ENCODE measurements around the gene FBXW2. TPM values are rescaled to one million over a fixed set of nuclear protein-coding genes. Genes with fewer than 3 reads are reported as not detected.

The FBXW2 gene
- total RNA-seq, 2 experiments from 2014 or later: 70.2 to 72.5 TPM

GRCh38 chr9:120776788-120777187 lies 16.4 kb downstream of the FBXW2 start:
- Mint-ChIP-seq H3K27me3 (no peaks in the 10 kb centered on the region), H3K27ac (no peak overlapping the region), H3K9me3 (no peaks in the 10 kb centered on the region), H3K4me1 (ENCODE audit: low read depth) (peaks cover 12% of the 10 kb centered on the region), H3K36me3 (peaks cover 38% of the 10 kb centered on the region), H3K4me3 (no peak overlapping the region)
- POLR2A ChIA-PET: no interaction called here
- CTCF ChIA-PET: no interaction called here
- intact Hi-C loops (cut with micrococcal nuclease): no loop called here
- no peak for DNase-seq

GRCh38 chr9:120775859-120776258 lies 17.4 kb downstream of the FBXW2 start:
- intact Hi-C loops (cut with micrococcal nuclease): no loop called here
- POLR2A ChIA-PET: no interaction called here

GRCh38 chr9:120774719-120775118 lies 18.5 kb downstream of the FBXW2 start:
- DNase-seq: no peak
- intact Hi-C loops (cut with micrococcal nuclease): no loop called here
- H3K27ac Mint-ChIP-seq: no peak overlapping the region
- no peaks in the 10 kb centered on the region for H3K27me3 Mint-ChIP-seq
- ChIA-PET CTCF (no interaction called here), POLR2A (no interaction called here)
- peaks cover 14% of the 10 kb centered on the region for H3K4me1 Mint-ChIP-seq (ENCODE audit: low read depth)
- H3K36me3 Mint-ChIP-seq: peaks cover 50% of the 10 kb centered on the region
- no peaks in the 10 kb centered on the region for H3K9me3 Mint-ChIP-seq
- H3K4me3 Mint-ChIP-seq: no peak overlapping the region

More at GRCh38 chr9:120775859-120776258, 17.4 kb downstream of the FBXW2 start:
- Mint-ChIP-seq H3K4me1 (ENCODE audit: low read depth) (peaks cover 8% of the 10 kb centered on the region), H3K27ac (no peak overlapping the region), H3K27me3 (no peaks in the 10 kb centered on the region), H3K36me3 (peaks cover 40% of the 10 kb centered on the region), H3K4me3 (no peak overlapping the region), H3K9me3 (no peaks in the 10 kb centered on the region)
- CTCF ChIA-PET: no interaction called here
- DNase-seq: no peak

GRCh38 chr9:120773256-120773655 lies 20.0 kb downstream of the FBXW2 start:
- POLR2A ChIA-PET: no interaction called here
- Mint-ChIP-seq H3K27me3 (no peaks in the 10 kb centered on the region), H3K4me1 (ENCODE audit: low read depth) (peaks cover 10% of the 10 kb centered on the region), H3K4me3 (no peak overlapping the region), H3K9me3 (no peaks in the 10 kb centered on the region), H3K36me3 (peaks cover 48% of the 10 kb centered on the region), H3K27ac (no peak overlapping the region)
- intact Hi-C loops (cut with micrococcal nuclease): no loop called here
- CTCF ChIA-PET: no interaction called here
- no peak for DNase-seq

- Mint-ChIP-seq H3K27me3 (no peaks in the 10 kb centered on the region), H3K36me3 (peaks cover 51% of the 10 kb centered on the region), H3K9me3 (no peaks in the 10 kb centered on the region), H3K4me1 (ENCODE audit: low read depth) (peaks cover 20% of the 10 kb centered on the region), H3K4me3 (no peak overlapping the region), H3K27ac (no peak overlapping the region)
- intact Hi-C loops (cut with micrococcal nuclease): no loop called here
- POLR2A ChIA-PET: no interaction called here
- no peak for DNase-seq
- CTCF ChIA-PET: interaction anchor here (1.0 kb wide), 1 partner anchor 15 kb away, joined by 4 read pairs; no protein-coding TSS in a partner anchor
These were observed 22.3 kb downstream of the FBXW2 start for GRCh38 chr9:120770931-120771330.

- intact Hi-C loops (cut with micrococcal nuclease): no loop called here
These were observed 24.3 kb downstream of the FBXW2 start for GRCh38 chr9:120768886-120769285.

GRCh38 chr9:120768247-120768646 lies 25.0 kb downstream of the FBXW2 start:
- Mint-ChIP-seq H3K27me3 (no peaks in the 10 kb centered on the region), H3K9me3 (no peaks in the 10 kb centered on the region), H3K36me3 (peaks cover 42% of the 10 kb centered on the region), H3K4me3 (no peak overlapping the region), H3K4me1 (ENCODE audit: low read depth) (peaks cover 20% of the 10 kb centered on the region), H3K27ac (peak overlapping the region; percentile 2)
- CTCF ChIA-PET: interaction anchor here (3.9 kb wide), 1 partner anchor 13 kb away, joined by 17 read pairs; no protein-coding TSS in a partner anchor
- intact Hi-C loops (cut with micrococcal nuclease): no loop called here
- POLR2A ChIA-PET: interaction anchor here (1.1 kb wide), 1 partner anchor 25 kb away, joined by 4 read pairs; the partner anchor contains the start of gene FBXW2
- no peak for DNase-seq

More at GRCh38 chr9:120768886-120769285, 24.3 kb downstream of the FBXW2 start:
- DNase-seq: no peak
- ChIA-PET CTCF (interaction anchor here (3.9 kb wide), 1 partner anchor 13 kb away, joined by 17 read pairs; no protein-coding TSS in a partner anchor), POLR2A (interaction anchor here (1.1 kb wide), 1 partner anchor 24 kb away, joined by 4 read pairs; the partner anchor contains the start of gene FBXW2)
- H3K36me3 Mint-ChIP-seq: peaks cover 43% of the 10 kb centered on the region
- H3K27ac Mint-ChIP-seq: no peak overlapping the region
- H3K4me1 Mint-ChIP-seq (ENCODE audit: low read depth): peaks cover 20% of the 10 kb centered on the region
- H3K9me3 Mint-ChIP-seq: no peaks in the 10 kb centered on the region
- no peak overlapping the region for H3K4me3 Mint-ChIP-seq
- no peaks in the 10 kb centered on the region for H3K27me3 Mint-ChIP-seq

- POLR2A ChIA-PET: no interaction called here
- Mint-ChIP-seq H3K27ac (peak overlapping the region; percentile 38), H3K4me1 (ENCODE audit: low read depth) (peaks cover 20% of the 10 kb centered on the region), H3K27me3 (no peaks in the 10 kb centered on the region), H3K36me3 (peaks cover 43% of the 10 kb centered on the region), H3K4me3 (no peak overlapping the region), H3K9me3 (no peaks in the 10 kb centered on the region)
- intact Hi-C loops (cut with micrococcal nuclease): no loop called here
- CTCF ChIA-PET: interaction anchor here (3.9 kb wide), 1 partner anchor 12 kb away, joined by 17 read pairs; no protein-coding TSS in a partner anchor
- DNase-seq: no peak
These were observed 25.8 kb downstream of the FBXW2 start for GRCh38 chr9:120767451-120767850.

GRCh38 chr9:120765910-120766425 lies 27.2 kb downstream of the FBXW2 start:
- DNase-seq: no peak
- Mint-ChIP-seq H3K9me3 (no peaks in the 10 kb centered on the region), H3K36me3 (peaks cover 44% of the 10 kb centered on the region), H3K4me1 (ENCODE audit: low read depth) (peaks cover 20% of the 10 kb centered on the region), H3K27me3 (no peaks in the 10 kb centered on the region), H3K4me3 (no peak overlapping the region), H3K27ac (peak overlapping the region; percentile 3)
- ChIA-PET CTCF (interaction anchor here (3.9 kb wide), 1 partner anchor 10 kb away, joined by 17 read pairs; no protein-coding TSS in a partner anchor), POLR2A (no interaction called here)
- intact Hi-C loops (cut with micrococcal nuclease): no loop called here

- CTCF ChIA-PET: no interaction called here
- H3K27me3 Mint-ChIP-seq: no peaks in the 10 kb centered on the region
- no peak overlapping the region for H3K27ac Mint-ChIP-seq
- H3K36me3 Mint-ChIP-seq: peaks cover 31% of the 10 kb centered on the region
- no peaks in the 10 kb centered on the region for H3K9me3 Mint-ChIP-seq
- peaks cover 11% of the 10 kb centered on the region for H3K4me1 Mint-ChIP-seq (ENCODE audit: low read depth)
- DNase-seq: no peak
- no peak overlapping the region for H3K4me3 Mint-ChIP-seq
- intact Hi-C loops (cut with micrococcal nuclease): no loop called here
- POLR2A ChIA-PET: no interaction called here
These were observed 28.7 kb downstream of the FBXW2 start for GRCh38 chr9:120764476-120764875.

- Mint-ChIP-seq H3K27me3 (no peaks in the 10 kb centered on the region), H3K36me3 (peaks cover 17% of the 10 kb centered on the region), H3K4me1 (ENCODE audit: low read depth) (peaks cover 21% of the 10 kb centered on the region), H3K27ac (no peak overlapping the region), H3K4me3 (no peak overlapping the region), H3K9me3 (no peaks in the 10 kb centered on the region)
- no peak for DNase-seq
- ChIA-PET POLR2A (interaction anchor here (0.8 kb wide), 1 partner anchor 111 kb away, joined by 3 read pairs; no protein-coding TSS in a partner anchor), CTCF (interaction anchor here (1.0 to 4.7 kb wide), 5 partner anchors 9 to 299 kb away, joined by 3 to 18 read pairs (median 4); no protein-coding TSS in a partner anchor)
- intact Hi-C loops (cut with micrococcal nuclease): no loop called here
These were observed 32.2 kb downstream of the FBXW2 start for GRCh38 chr9:120761006-120761405.

GRCh38 chr9:120759755-120760400 lies 33.3 kb downstream of the FBXW2 start:
- no peak overlapping the region for H3K27ac Mint-ChIP-seq
- H3K9me3 Mint-ChIP-seq: no peaks in the 10 kb centered on the region
- peaks cover 22% of the 10 kb centered on the region for H3K4me1 Mint-ChIP-seq (ENCODE audit: low read depth)
- H3K4me3 Mint-ChIP-seq: no peak overlapping the region
- peaks cover 14% of the 10 kb centered on the region for H3K36me3 Mint-ChIP-seq
- intact Hi-C loops (cut with micrococcal nuclease): loop anchor here (5.0 kb wide), 2 partner anchors 32 to 132 kb away; partner anchors contain the start of gene FBXW2
- ChIA-PET POLR2A (no interaction called here), CTCF (interaction anchor here (1.3 to 4.7 kb wide), 3 partner anchors 17 to 300 kb away, joined by 3 to 18 read pairs (median 4); no protein-coding TSS in a partner anchor)
- no peak for DNase-seq
- H3K27me3 Mint-ChIP-seq: no peaks in the 10 kb centered on the region

All from activated CD4-positive, alpha-beta memory T cell treated with anti-CD3 and anti-CD28 coated beads for 36 hours (primary cell).